NCI-H2107 treated with DMSO at 0.1 percent for 48 hours (cell line): ENCODE results near the gene CELSR2.
"Not testable (repeated sequence)": the region's sequence is repeated elsewhere in the genome, so short reads cannot be mapped to it uniquely, and the experiment has no call there.

Experiments used
- DNase-seq: peaks from one replicate; lab custom pipeline; 2025; ENCODE audit not compliant: unreplicated experiment; lab: John Stamatoyannopoulos, UW

The CELSR2 gene

DNA sequence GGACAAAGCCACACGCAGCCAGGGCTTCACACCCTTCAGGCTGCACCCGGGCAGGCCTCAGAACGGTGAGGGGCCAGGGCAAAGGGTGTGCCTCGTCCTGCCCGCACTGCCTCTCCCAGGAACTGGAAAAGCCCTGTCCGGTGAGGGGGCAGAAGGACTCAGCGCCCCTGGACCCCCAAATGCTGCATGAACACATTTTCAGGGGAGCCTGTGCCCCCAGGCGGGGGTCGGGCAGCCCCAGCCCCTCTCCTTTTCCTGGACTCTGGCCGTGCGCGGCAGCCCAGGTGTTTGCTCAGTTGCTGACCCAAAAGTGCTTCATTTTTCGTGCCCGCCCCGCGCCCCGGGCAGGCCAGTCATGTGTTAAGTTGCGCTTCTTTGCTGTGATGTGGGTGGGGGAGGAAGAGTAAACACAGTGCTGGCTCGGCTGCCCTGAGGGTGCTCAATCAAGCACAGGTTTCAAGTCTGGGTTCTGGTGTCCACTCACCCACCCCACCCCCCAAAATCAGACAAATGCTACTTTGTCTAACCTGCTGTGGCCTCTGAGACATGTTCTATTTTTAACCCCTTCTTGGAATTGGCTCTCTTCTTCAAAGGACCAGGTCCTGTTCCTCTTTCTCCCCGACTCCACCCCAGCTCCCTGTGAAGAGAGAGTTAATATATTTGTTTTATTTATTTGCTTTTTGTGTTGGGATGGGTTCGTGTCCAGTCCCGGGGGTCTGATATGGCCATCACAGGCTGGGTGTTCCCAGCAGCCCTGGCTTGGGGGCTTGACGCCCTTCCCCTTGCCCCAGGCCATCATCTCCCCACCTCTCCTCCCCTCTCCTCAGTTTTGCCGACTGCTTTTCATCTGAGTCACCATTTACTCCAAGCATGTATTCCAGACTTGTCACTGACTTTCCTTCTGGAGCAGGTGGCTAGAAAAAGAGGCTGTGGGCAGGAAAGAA, 25.5 kb downstream of the CELSR2 start:
- no peak for DNase-seq

DNA sequence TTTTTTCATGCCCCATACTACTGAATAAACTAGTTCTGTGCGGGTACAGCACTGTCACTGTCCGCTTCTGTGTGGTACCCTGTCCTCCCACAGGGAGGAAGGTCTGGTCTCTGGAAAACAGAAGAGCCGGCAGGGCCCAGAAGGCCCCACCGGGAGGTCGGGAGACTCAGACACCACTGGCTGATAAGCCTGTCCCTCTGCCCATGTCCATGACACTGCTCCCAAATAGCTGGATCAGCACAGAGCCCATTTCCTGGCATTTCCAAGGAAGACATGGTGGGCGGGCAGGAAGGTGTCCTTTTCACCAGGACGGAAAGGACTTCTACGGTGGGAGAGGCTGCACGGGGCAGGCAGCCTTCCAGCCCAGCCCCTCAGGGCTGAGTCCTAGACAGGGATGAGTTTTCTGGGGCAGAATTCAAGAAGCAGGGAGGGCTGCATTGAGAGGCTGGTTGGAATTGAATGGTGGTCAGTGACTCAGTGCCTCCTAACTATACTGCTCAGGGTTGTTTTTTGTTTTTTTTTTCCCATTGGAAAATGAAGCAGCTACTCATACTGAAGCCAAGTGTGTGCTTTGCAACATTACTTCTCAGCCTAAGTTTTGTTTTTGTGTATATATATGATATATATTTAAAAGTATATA, 26.5 kb downstream of the CELSR2 start:
- no peak for DNase-seq

DNA sequence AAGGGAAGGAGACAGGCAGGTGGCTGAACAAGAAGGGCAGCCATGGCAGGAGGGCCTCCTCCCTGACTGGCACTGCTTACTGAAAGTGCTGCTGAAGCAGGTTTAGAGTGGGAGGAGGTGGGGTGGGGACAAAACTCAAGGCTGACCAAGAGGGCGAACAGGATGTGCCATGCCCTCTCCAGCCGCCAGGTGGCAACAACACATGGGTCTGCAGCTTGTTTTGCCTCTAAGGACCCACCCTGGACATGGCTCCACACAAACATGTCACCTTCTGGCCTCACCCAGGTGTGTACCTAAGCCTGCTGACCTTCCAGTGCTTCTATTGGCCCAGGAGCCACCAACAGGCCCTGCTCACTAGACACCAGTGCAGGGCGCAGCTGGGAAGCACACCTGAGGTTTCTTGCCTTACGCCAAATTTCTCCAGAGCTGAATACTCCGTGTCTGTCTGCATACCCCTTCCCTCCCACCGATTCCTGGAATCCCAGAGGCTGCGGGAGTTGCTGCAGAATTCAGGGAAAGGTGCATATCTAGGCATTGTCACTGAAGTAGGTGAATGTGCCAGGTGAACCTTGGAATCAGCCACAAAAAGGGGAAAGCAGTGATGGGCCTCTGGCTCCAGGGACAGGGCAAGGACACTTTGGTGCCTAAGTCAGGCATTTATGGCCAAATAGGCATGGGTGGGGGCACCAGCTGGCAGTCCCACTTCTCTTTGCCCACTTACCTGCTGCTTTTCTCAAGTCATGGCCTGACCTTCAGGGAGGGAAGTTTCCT, 28.3 kb downstream of the CELSR2 start:
- peak; percentile 48 for DNase-seq

DNA sequence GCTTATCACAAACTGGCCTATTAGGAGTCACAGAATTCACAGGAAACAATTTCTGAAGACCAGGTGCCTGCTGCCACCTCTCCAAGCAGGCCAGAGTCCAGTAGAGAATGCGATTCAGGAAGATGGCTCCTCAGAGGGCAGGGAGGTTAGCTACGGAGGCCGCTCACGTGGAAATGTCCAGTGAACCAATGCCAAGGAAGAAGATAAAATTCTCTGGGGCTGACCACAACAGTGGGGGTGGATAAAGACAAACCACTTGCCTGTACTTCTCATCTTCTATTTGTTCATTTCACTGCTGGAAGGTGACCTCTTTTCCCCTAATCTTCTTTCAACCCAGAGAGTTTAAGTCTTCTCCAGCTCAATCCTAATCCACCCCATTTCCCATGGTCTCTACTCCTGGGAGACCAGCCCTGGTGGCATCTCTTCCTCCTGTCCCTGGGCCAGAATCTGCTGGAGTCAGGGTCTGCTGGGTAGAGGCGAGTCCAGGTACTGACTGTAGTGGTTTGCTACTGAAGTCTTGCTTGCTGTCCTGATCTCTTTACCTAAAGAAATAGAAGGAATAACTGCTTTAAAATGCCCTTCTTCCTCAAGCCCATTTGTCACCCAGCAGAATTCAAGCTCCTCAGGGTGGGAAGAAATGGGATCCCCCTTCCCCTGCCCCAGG, 30.4 kb downstream of the CELSR2 start:
- DNase-seq: no peak

GRCh38 chr1:109280862-109281261, 31.5 kb downstream of the CELSR2 start:
- no peak for DNase-seq

DNA sequence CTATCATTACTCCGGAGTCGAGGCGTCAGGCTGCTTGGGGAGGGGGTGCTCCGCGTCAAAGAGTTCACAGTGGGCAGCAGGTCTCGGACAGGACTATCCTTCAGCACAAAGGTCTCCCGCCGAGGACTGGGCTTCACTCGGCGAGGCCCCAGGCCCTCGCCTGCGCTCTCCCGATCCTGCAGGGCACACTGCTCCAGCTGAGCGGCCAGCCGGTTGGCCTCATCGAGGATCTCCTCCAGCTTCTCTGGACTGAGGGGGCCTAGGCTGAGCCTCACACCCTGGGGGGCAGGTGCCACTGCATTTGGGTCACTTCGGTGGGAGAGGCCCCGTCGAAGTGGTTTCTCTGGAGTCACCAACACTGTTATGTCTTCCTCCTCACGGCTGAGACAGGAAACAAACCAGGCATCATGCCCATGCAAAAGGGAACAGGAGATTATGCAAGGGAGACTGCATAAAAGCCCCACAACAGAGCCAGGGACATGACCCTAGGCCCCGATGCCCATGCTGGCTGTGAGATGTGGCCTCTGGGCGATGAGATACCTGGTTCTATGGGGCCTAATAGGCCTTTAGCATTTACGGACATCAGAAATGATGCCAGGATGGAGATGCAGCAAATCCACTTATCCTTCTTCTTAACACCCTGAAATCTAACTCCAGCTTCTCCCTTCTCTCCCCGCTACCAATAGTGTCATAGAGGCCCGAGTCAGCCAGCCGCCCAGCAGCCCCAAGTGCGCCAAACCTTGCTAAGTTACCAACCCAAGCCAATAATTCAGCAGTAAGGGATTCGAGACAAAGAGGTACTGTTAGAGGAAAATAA, 32.5 kb downstream of the CELSR2 start:
- DNase-seq: peak; percentile 25

GRCh38 chr1:109282497-109282951, 33.2 kb downstream of the CELSR2 start:
- no peak for DNase-seq

DNA sequence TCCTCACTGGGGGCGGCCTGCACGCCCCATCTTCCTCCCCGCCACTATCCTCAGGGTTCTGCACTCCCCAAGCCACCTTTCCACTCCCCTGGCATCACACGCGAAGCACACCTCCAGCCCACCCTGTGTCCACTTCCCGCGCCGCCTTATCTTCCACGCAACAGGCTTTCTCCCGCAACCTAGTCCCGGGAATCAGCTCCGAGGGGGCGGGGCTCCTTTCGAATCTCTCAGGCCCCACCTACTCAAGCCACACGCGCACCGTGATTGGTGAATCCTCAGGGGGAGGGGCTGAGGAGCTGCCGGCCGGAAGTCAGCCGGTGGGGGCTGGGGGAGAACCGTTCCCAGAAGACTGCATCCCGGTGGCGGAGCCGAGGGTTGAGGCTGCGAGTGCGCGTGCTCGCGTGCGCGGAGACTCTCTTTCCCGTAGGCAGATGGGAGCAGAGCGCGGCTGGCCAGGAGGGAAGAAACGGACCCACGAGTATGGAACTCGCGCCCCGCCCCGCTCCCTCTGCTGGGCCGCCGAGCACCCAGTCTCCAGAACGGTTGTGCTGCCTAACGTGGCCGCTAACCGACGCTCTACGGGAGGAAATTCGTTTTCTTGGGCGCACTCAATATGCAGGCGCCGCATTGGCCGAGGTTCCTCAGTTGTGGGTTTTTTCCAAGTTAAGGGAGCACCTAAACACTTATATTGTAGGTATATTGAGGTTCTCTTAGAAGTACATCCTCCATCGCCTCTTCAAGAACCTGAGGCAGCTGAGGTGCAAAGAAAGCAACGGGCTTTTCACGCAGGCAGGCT, 33.8 kb downstream of the CELSR2 start, which contains the start of gene PSRC1:
Gene PSRC1 (minus strand): TSS at position 194 of the 796 bp plus-strand sequence.
- peak; percentile 95 for DNase-seq

GRCh38 chr1:109283748-109284600, 34.6 kb downstream of the CELSR2 start:
- DNase-seq: no peak

DNA sequence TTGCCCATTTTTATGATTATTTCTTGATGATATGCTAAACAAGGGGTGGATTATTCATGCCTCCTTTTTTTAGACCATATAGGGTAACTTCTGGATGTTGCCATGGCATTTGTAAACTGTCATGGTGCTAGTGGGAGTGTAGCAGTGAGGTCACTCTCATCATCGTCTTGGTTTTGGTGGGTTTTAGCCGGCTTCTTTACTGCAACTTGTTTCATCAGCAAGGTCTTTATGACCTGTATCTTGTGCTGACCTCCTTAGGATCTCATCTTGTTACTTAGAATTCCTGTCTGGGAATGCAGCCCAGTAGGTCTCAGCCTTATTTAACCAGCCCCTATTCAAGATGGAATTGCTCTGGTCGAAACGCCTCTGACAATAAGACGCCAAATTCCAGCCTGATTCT, 37.4 kb downstream of the CELSR2 start:
- not testable (repeated sequence) for DNase-seq

DNA sequence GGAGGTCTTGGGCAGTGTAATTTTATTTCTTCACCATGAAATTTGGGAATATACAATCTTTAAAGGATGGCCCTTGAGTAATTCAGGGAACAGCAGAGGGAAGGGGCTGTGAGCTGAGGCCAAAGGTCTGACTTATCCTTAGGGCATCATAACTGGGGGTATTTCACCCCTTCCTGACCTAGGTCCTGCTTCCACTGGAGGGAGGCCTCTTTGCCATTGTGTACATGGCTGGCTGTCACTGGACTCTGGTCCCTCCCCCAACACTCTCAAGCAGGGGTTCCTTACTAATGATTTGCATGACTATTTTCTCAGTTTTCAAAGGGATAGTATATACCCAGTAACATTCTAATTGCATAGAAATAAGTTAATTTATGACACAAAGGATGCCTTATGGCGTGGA, 40.8 kb downstream of the CELSR2 start:
- DNase-seq: no peak

DNA sequence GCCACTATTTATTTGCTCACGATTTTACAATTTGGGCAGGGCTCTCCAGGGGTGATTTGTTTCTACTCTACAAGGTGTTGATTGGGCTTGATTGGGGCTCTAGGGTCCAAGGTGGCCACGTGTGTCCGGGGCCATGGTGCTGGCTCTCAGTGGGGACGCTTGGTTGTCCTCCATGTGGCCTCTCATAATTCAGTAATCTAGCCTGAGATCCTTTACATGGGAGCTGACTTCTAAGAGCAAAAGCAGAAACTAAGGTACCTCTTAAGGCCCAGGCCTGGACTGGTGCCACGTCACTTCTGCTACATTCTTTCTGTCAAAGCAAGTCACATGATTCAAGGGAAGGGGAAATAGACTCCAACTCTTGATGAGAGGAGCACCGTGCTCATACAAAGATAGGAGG, 41.7 kb downstream of the CELSR2 start:
- no peak for DNase-seq

GRCh38 chr1:109292364-109292763, 43.0 kb downstream of the CELSR2 start:
- DNase-seq: no peak

DNA sequence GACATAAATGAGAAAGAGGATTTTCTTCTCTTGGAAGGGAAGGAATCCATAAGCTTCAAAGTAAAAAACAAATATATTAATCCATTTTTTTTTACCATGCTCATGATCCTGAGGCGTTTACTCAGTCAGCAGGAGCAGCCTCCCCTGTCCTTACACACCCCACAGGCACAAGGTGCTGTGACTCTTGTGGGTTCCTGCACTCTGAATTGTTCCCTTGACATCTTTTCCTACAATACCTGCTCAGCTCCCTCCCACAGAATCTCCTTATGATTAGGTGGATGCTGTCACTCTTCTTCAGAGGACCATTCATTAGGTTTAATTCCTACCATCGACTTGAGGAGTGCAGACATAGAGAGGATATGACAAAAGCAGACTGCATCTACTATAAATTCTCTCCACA, 43.7 kb downstream of the CELSR2 start:
- no peak for DNase-seq

DNA sequence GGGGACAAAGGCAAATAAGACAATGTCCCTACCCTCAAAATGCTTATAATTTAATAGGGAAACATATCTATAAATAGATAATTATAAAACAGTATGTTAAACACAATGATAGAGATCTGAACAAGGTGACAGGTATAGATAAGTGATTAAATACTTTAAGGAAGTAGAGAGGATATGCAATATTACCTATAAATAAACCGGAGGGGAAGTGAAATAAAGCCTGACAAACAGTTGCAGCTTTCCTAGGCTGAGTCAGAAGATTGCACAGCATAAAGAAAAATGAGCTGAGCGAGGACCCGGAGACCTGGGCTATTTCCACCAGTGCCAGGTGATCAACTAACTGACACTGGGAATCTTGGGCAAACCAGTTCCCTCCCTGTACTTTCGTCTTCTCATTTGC, 45.1 kb downstream of the CELSR2 start:
- DNase-seq: no peak

DNA sequence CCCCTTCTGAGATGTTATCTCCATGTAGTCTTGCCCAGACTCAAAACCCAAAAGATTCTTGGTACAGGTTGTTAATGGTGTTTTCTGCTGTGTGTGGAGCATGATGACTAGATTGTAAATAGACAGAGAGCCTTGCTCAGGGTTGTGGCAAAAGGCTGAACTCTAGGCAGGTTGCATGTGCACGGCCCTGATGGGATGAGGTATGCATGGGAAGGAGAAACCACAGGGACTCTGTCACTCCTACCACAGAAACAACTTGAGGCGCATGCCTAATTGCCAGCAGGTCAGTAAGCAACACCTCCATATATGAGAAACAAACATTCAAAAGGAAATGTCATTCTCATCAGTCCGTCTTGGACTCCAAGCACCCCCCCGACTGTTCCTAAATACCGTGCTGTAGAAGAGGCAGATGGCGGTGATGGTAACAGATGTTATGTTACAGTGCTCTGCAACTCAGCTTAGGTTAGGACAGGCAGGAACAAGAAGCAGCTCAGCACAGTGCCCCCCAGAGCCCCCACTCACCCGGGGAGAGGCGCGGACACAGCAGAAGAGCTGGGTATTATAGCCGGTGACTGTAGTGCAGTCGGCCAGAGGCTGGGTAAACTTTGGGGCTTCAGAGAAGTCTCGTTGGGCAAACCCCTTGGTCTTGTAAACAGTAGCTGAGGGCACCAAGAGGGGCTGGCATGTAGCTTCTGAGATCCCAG, 46.5 kb downstream of the CELSR2 start:
- DNase-seq: no peak

DNA sequence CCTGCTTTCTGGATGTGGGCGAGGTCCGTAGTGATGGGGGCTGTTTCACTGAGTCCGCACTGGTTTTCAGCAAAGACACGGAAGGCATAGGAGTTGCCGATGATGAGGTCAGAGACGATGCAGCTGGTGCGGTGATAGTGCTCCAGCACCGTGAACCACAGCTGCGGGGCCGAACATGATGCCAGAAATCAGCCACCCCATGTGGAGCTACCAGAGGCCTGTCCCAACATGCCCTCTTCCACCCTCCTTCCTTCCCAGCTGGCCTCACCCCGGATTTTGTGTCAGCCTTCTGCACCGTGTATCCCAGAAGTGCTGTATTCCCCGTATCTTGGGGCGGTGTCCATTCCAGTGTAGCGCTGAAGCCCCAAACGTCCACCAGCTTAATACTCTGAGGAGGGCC, 47.4 kb downstream of the CELSR2 start:
- DNase-seq: peak; percentile 13
